GM23338 (cell line): ENCODE data around the gene ZNF254. TPM values are rescaled to one million over a fixed set of nuclear protein-coding genes. Genes with fewer than 3 reads are reported as not detected.
A peak's percentile ranks its signal among the peaks of the same experiment; 100 is the strongest.
"Not testable (repeated sequence)": the region's sequence is repeated elsewhere in the genome, so short reads cannot be mapped to it uniquely, and the experiment has no call there.

Experiments
- ATAC-seq: fragments of 200-7000 bp; cut with Tn5 transposase; 3 replicates; pipeline ENCODE4 v1.9.1; 2020
- DNase-seq: peaks from one replicate; pipeline ENCODE4 v3.0.0-alpha.2; 2015; ENCODE audit warnings: low spot score
- H2AFZ ChIP-seq: fragments of 200-600 bp; sonication (generic); 2 replicates; pipeline ENCODE4 v1.8.0; 2016; ENCODE audit warnings: antibody characterized with exemption, mild to moderate bottlenecking, moderate library complexity
- H3F3A ChIP-seq: fragments of 200-600 bp; sonication (generic); replicated peaks from 2 replicates; pipeline ENCODE4 v1.8.0; 2017; ENCODE audit warnings: antibody characterized with exemption, mixed run types, low read depth
- H3K27ac ChIP-seq: fragments of 200-600 bp; sonication (generic); 2 replicates; pipeline ENCODE4 v1.6.1; 2016; ENCODE audit warnings: low read depth
- H3K27me3 ChIP-seq: fragments of 200-600 bp; sonication (generic); 2 replicates; pipeline ENCODE4 v1.8.0; 2016; ENCODE audit warnings: mild to moderate bottlenecking, mixed run types, moderate library complexity; ENCODE audit not compliant: insufficient read depth
- H3K36me3 ChIP-seq: fragments of 200-600 bp; sonication (generic); 2 replicates; pipeline ENCODE4 v1.8.0; 2016; ENCODE audit warnings: mild to moderate bottlenecking; ENCODE audit not compliant: insufficient read depth
- H3K4me1 ChIP-seq: fragments of 200-600 bp; sonication (generic); 2 replicates; pipeline ENCODE4 v1.8.0; 2016; ENCODE audit warnings: mild to moderate bottlenecking, moderate library complexity; ENCODE audit not compliant: insufficient read depth
- H3K4me2 ChIP-seq: fragments of 200-600 bp; sonication (generic); 2 replicates; pipeline ENCODE4 v1.7.1; 2017; ENCODE audit warnings: mixed run types
- H3K4me3 ChIP-seq: fragments of 200-600 bp; sonication (generic); 2 replicates; pipeline ENCODE4 v1.6.1; 2016; ENCODE audit warnings: mixed run types
- H3K79me2 ChIP-seq: fragments of 200-600 bp; sonication (generic); replicated peaks from 2 replicates; pipeline ENCODE4 v1.8.0; 2017; ENCODE audit warnings: mild to moderate bottlenecking; ENCODE audit not compliant: insufficient read depth
- H3K9me2 ChIP-seq: fragments of 200-600 bp; sonication (generic); 2 replicates; pipeline ENCODE4 v1.8.0; 2017; ENCODE audit not compliant: insufficient read depth
- H4K20me1 ChIP-seq: fragments of 200-600 bp; sonication (generic); replicated peaks from 2 replicates; pipeline ENCODE4 v1.8.0; 2017; ENCODE audit warnings: mild to moderate bottlenecking; ENCODE audit not compliant: insufficient read depth
- H3K27ac Mint-ChIP-seq: 2 replicates; pipeline ENCODE4 v1.8.0; 2020; ENCODE audit warnings: inconsistent platforms, mild to moderate bottlenecking, moderate library complexity, mixed read lengths
- H3K27me3 Mint-ChIP-seq: 3 replicates; pipeline ENCODE4 v1.8.0; 2022; ENCODE audit warnings: low read depth, mild to moderate bottlenecking, moderate library complexity, mixed read lengths, inconsistent platforms; ENCODE audit not compliant: insufficient read depth, poor library complexity
- H3K36me3 Mint-ChIP-seq: 3 replicates; pipeline ENCODE4 v1.8.0; 2021; ENCODE audit warnings: low read depth, mild to moderate bottlenecking, inconsistent platforms, moderate library complexity, mixed read lengths
- H3K4me1 Mint-ChIP-seq: 3 replicates; pipeline ENCODE4 v1.8.0; 2020; ENCODE audit warnings: mild to moderate bottlenecking, inconsistent platforms, mixed read lengths
- H3K4me3 Mint-ChIP-seq: 3 replicates; pipeline ENCODE4 v1.8.0; 2021; ENCODE audit warnings: moderate library complexity, mild to moderate bottlenecking, inconsistent platforms, mixed read lengths
- H3K9me3 Mint-ChIP-seq: 3 replicates; pipeline ENCODE4 v1.8.0; 2020; ENCODE audit warnings: moderate library complexity, mild to moderate bottlenecking, inconsistent platforms, mixed read lengths
- CREB1 ChIP-seq: fragments of 250-450 bp; sonication (Bioruptor Pico); IDR thresholded peaks from 2 replicates; pipeline ENCODE4 v1.5.0; 2020; ENCODE audit warnings: low read depth, mild to moderate bottlenecking, moderate library complexity
- JUNB ChIP-seq: IDR thresholded peaks from one replicate; pipeline ENCODE4 v1.6.1; 2016; ENCODE audit warnings: antibody characterized with exemption; ENCODE audit not compliant: unreplicated experiment
- NANOG ChIP-seq: IDR thresholded peaks from 2 replicates; pipeline ENCODE4 v1.6.1; 2016; ENCODE audit warnings: antibody characterized with exemption, borderline replicate concordance
- ZNF114 ChIP-seq: fragments of 250-450 bp; sonication (Bioruptor Pico); IDR thresholded peaks from 2 replicates; pipeline ENCODE4 v1.5.0; 2020; ENCODE audit warnings: mild to moderate bottlenecking, moderate library complexity
- ZNF462 ChIP-seq: fragments of 250-450 bp; sonication (Bioruptor Pico); IDR thresholded peaks from 2 replicates; pipeline ENCODE4 v1.5.0; 2020; ENCODE audit warnings: mild to moderate bottlenecking, moderate library complexity
- polyA plus RNA-seq: library from polyadenylated mRNA; unstranded; fragments of >200 nt; fragmentation: Nextera tagmentation; extraction: Ambion mirVana; gene quantifications from 2 replicates; pipeline ENCODE4 v1.2.1, GENCODE V29; 2016
- total RNA-seq: library from RNA; depleted of rRNA; stranded (reverse); fragments of >200 nt; shearing (Covaris generic); gene quantifications from 2 replicates; pipeline ENCODE4 v1.2.3, GENCODE V29; 2014
- TF ChIP-seq, protein P1 (sequence below), 2 experiments: fragments of 200-600 bp in 1 of 2; sonication (generic) in 1 of 2; conservative IDR thresholded peaks; 2 replicates each; pipeline versions ENCODE4 v1.5.1 to v1.6.1; 2016 to 2017; ENCODE audit warnings: antibody characterized with exemption in 2 of 2, low read depth in 2 of 2, mild to moderate bottlenecking in 2 of 2, moderate library complexity in 1 of 2

The ZNF254 gene
- total and polyA plus RNA-seq, 2 experiments from 2014 or later = 13.1 to 45.6 TPM

DNA sequence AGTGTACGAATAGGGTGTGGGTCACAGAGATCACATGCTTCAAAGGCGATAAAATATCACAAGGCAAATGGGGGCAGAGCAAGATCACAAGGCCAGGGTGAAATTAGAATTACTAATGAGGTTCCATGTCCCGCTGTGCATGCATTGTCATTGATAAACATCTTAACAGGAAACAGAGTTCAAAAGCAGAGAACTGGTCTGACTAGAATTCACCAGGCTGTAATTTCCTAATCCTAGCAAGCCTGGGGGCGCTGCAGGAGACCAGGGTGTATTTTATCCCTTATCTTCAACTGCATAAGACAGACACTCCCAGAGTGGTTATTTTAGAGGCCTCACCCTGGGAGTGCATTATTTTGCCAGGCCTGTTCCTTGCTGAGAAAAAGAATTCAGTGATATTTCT, 11.5 kb upstream of the ZNF254 start:
- peak overlapping the region; percentile 88 for H3K27ac ChIP-seq
- ATAC-seq = not testable (repeated sequence)

GRCh38 chr19:24078680-24079079, 8.3 kb upstream of the ZNF254 start:
- no peak overlapping the region for H2AFZ ChIP-seq
- peak overlapping the region; percentile 73 for H3K27ac ChIP-seq
- Mint-ChIP-seq H3K27ac (peak overlapping the region; percentile 89), H3K36me3 (peaks cover 59% of the 10 kb centered on the region), H3K4me1 (peaks cover 60% of the 10 kb centered on the region), H3K27me3 (peaks cover 14% of the 10 kb centered on the region), H3K9me3 (peaks cover 40% of the 10 kb centered on the region), H3K4me3 (peak overlapping the region; percentile 43)
- H4K20me1 ChIP-seq = no peaks in the 10 kb centered on the region
- H3K4me1 ChIP-seq = peaks cover 47% of the 10 kb centered on the region
- no peaks in the 10 kb centered on the region for H3F3A ChIP-seq
- no peaks in the 10 kb centered on the region for H3K27me3 ChIP-seq
- peaks cover 3% of the 10 kb centered on the region; the same call in 1 of the 2 replicates for H3K9me2 ChIP-seq
- ATAC-seq (peak; percentile 86), DNase-seq (peak; percentile 80)
- H3K36me3 ChIP-seq = peaks cover 12% of the 10 kb centered on the region
- H3K4me3 ChIP-seq = peak overlapping the region; percentile 20
- H3K79me2 ChIP-seq = peaks cover 19% of the 10 kb centered on the region
- H3K4me2 ChIP-seq = peak overlapping the region; percentile 65
- TF ChIP-seq CREB1 (0 out of 2 replicates have a peak, but pooled peaks have one; percentile 19), ZNF114 (CRISPR knock-in tag) (no peak)

More for the DNA sequence above, 11.5 kb upstream of the ZNF254 start:
- H3K36me3 ChIP-seq = peaks cover 17% of the 10 kb centered on the region
- peak; percentile 78 for DNase-seq
- H3K9me2 ChIP-seq, H3K27me3 ChIP-seq, H4K20me1 ChIP-seq, H2AFZ ChIP-seq, H3F3A ChIP-seq: not testable (repeated sequence)
- Mint-ChIP-seq H3K27ac (peak overlapping the region; percentile 95), H3K4me3 (peak overlapping the region; percentile 25), H3K27me3 (peaks cover 14% of the 10 kb centered on the region), H3K36me3 (peaks cover 74% of the 10 kb centered on the region), H3K4me1 (peaks cover 61% of the 10 kb centered on the region), H3K9me3 (peaks cover 40% of the 10 kb centered on the region)
- peak; percentile 71; the same call in 1 of the 2 replicates for TF ChIP-seq ZNF114 (CRISPR knock-in tag)
- peak; percentile 53; the same call in 1 of the 2 replicates for TF ChIP-seq CREB1
- TF ChIP-seq, protein P1, sequence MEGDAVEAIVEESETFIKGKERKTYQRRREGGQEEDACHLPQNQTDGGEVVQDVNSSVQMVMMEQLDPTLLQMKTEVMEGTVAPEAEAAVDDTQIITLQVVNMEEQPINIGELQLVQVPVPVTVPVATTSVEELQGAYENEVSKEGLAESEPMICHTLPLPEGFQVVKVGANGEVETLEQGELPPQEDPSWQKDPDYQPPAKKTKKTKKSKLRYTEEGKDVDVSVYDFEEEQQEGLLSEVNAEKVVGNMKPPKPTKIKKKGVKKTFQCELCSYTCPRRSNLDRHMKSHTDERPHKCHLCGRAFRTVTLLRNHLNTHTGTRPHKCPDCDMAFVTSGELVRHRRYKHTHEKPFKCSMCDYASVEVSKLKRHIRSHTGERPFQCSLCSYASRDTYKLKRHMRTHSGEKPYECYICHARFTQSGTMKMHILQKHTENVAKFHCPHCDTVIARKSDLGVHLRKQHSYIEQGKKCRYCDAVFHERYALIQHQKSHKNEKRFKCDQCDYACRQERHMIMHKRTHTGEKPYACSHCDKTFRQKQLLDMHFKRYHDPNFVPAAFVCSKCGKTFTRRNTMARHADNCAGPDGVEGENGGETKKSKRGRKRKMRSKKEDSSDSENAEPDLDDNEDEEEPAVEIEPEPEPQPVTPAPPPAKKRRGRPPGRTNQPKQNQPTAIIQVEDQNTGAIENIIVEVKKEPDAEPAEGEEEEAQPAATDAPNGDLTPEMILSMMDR (conservative IDR thresholded peaks at IDR 0.05; ENCODE audit: low read depth in 2 of 2) = peak; percentile 16 to 38
- H3K4me2 ChIP-seq = peak overlapping the region; percentile 65
- peak overlapping the region; percentile 35 for H3K4me3 ChIP-seq
- H3K79me2 ChIP-seq = peaks cover 19% of the 10 kb centered on the region
- peaks cover 47% of the 10 kb centered on the region for H3K4me1 ChIP-seq

DNA sequence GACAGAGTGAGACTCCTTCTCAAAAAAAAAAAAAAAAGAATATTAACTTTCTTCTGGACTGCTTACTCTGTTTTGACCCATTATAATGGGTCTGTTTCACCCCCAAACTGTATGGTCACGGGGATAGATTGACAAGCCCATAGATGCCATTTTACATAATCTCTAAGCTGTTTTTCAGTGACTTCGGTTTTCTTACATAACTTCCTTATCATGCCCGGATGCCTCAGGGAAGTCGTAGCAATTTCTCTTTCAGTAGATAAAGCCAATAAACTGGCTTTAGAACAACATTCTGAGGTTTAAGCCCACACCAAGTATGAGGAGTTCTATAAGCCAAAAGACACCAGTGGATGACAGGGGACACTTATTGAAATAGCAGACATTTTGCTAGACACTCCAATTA, 5.9 kb upstream of the ZNF254 start:
- peaks cover 16% of the 10 kb centered on the region for H3K79me2 ChIP-seq
- H3K27me3 ChIP-seq = no peaks in the 10 kb centered on the region
- no peak overlapping the region for H2AFZ ChIP-seq
- Mint-ChIP-seq H3K27me3 (peaks cover 6% of the 10 kb centered on the region), H3K4me1 (peaks cover 37% of the 10 kb centered on the region), H3K36me3 (peaks cover 35% of the 10 kb centered on the region), H3K27ac (no peak overlapping the region), H3K9me3 (peaks cover 18% of the 10 kb centered on the region), H3K4me3 (no peak overlapping the region)
- DNase-seq = no peak
- no peak overlapping the region for H3K4me3 ChIP-seq
- no peak for ATAC-seq
- no peak overlapping the region for H3K27ac ChIP-seq
- peaks cover 6% of the 10 kb centered on the region; the same call in 1 of the 2 replicates for H4K20me1 ChIP-seq
- H3K9me2 ChIP-seq = no peaks in the 10 kb centered on the region
- H3K4me2 ChIP-seq = no peak overlapping the region
- H3K36me3 ChIP-seq = peaks cover 8% of the 10 kb centered on the region
- H3K4me1 ChIP-seq = peaks cover 33% of the 10 kb centered on the region
- no peaks in the 10 kb centered on the region for H3F3A ChIP-seq
- TF ChIP-seq NANOG = no peak
- no peak for TF ChIP-seq JUNB
- TF ChIP-seq ZNF462 (CRISPR knock-in tag) = no peak
- TF ChIP-seq, protein P1 (conservative IDR thresholded peaks at IDR 0.05; ENCODE audit: low read depth in 2 of 2) = no peak
